ENCODE results near the gene SPRY1. TPM values are rescaled to one million over a fixed set of nuclear protein-coding genes. Genes with fewer than 3 reads are reported as not detected.

Gene SPRY1
- total RNA-seq, 2 donors from 2014 or later: 147 to 215 TPM

- no peak for TF ChIP-seq CTCF (IDR thresholded peaks at IDR 0.05)
- Histone ChIP-seq H3K27me3 (replicated peaks; ENCODE audit: insufficient read depth) (no peaks in the 10 kb centered on the region), H3K4me1 (ENCODE audit: control insufficient read depth in 1 of 2, low read depth in 2 of 2) (peaks cover 2 to 10% of the 10 kb centered on the region in 2 donors), H3K9me3 (no peaks in the 10 kb centered on the region), H3K4me3 (no peak overlapping the region), H3K36me3 (no peaks in the 10 kb centered on the region), H3K27ac (no peak overlapping the region)
- DNase-seq (ENCODE audit: low spot score): no peak
- ATAC-seq (ENCODE audit: insufficient number of reproducible peaks, low FRiP score, low read depth): no peak
Measured at GRCh38 chr4:123415977-123416376, 19.4 kb downstream of the SPRY1 start.

- H3K4me3 ChIP-seq: no peak overlapping the region
Measured at GRCh38 chr4:123417813-123418212, 21.2 kb downstream of the SPRY1 start.

GRCh38 chr4:123418351-123418931 is 21.8 kb downstream of the SPRY1 start:
- H3K27ac ChIP-seq: peak overlapping the region in 1 of 2 donors; percentile 2
- H3K36me3 ChIP-seq: no peaks in the 10 kb centered on the region
- peaks cover 2 to 10% of the 10 kb centered on the region in 2 donors for H3K4me1 ChIP-seq (ENCODE audit: control insufficient read depth in 1 of 2, low read depth in 2 of 2)
- DNase-seq (ENCODE audit: low spot score) (no peak), ATAC-seq (ENCODE audit: insufficient number of reproducible peaks, low FRiP score, low read depth) (peak; percentile 80)
- H3K9me3 ChIP-seq: no peaks in the 10 kb centered on the region
- H3K27me3 ChIP-seq (replicated peaks; ENCODE audit: insufficient read depth): no peaks in the 10 kb centered on the region
- no peak for TF ChIP-seq CTCF (IDR thresholded peaks at IDR 0.05)
- H3K4me3 ChIP-seq: peak overlapping the region; percentile 25

More at GRCh38 chr4:123417813-123418212, 21.2 kb downstream of the SPRY1 start:
- ATAC-seq (ENCODE audit: insufficient number of reproducible peaks, low FRiP score, low read depth): no peak
- DNase-seq (ENCODE audit: low spot score): no peak
- peaks cover 2 to 10% of the 10 kb centered on the region in 2 donors for H3K4me1 ChIP-seq (ENCODE audit: control insufficient read depth in 1 of 2, low read depth in 2 of 2)
- no peaks in the 10 kb centered on the region for H3K27me3 ChIP-seq (replicated peaks; ENCODE audit: insufficient read depth)
- H3K27ac ChIP-seq: peak overlapping the region in 1 of 2 donors; percentile 2
- no peak for TF ChIP-seq CTCF (IDR thresholded peaks at IDR 0.05)
- no peaks in the 10 kb centered on the region for H3K36me3 ChIP-seq
- no peaks in the 10 kb centered on the region for H3K9me3 ChIP-seq

- TF ChIP-seq CTCF (IDR thresholded peaks at IDR 0.05): no peak
- no peak for ATAC-seq (ENCODE audit: insufficient number of reproducible peaks, low FRiP score, low read depth)
- no peak overlapping the region for H3K27ac ChIP-seq
Measured at GRCh38 chr4:123419885-123420755, 23.5 kb downstream of the SPRY1 start.

GRCh38 chr4:123421227-123421936 is 24.8 kb downstream of the SPRY1 start:
- no peak for DNase-seq (ENCODE audit: low spot score)

More at GRCh38 chr4:123419885-123420755, 23.5 kb downstream of the SPRY1 start:
- Histone ChIP-seq H3K4me3 (no peak overlapping the region), H3K27me3 (replicated peaks; ENCODE audit: insufficient read depth) (no peaks in the 10 kb centered on the region), H3K9me3 (no peaks in the 10 kb centered on the region), H3K36me3 (no peaks in the 10 kb centered on the region), H3K4me1 (ENCODE audit: control insufficient read depth in 1 of 2, low read depth in 2 of 2) (peaks cover 2 to 10% of the 10 kb centered on the region in 2 donors)
- DNase-seq (ENCODE audit: low spot score): no peak

More at GRCh38 chr4:123421227-123421936, 24.8 kb downstream of the SPRY1 start:
- H3K4me1 ChIP-seq (ENCODE audit: control insufficient read depth in 1 of 2, low read depth in 2 of 2): peaks cover 2 to 10% of the 10 kb centered on the region in 2 donors
- no peak for ATAC-seq (ENCODE audit: insufficient number of reproducible peaks, low FRiP score, low read depth)
- TF ChIP-seq CTCF (IDR thresholded peaks at IDR 0.05): no peak
- no peaks in the 10 kb centered on the region for H3K36me3 ChIP-seq
- no peaks in the 10 kb centered on the region for H3K27me3 ChIP-seq (replicated peaks; ENCODE audit: insufficient read depth)
- no peak overlapping the region for H3K27ac ChIP-seq
- H3K4me3 ChIP-seq: no peak overlapping the region
- H3K9me3 ChIP-seq: no peaks in the 10 kb centered on the region
